GM12878 (cell line): Measurements from ENCODE around the gene PPEF1. TPM values are rescaled to one million over a fixed set of nuclear protein-coding genes. Genes with fewer than 3 reads are reported as not detected.

Experiments
- ATAC-seq: fragments of 200-7000 bp; cut with Tn5 transposase; 3 replicates; pipeline ENCODE4 v1.9.1; 2020; ENCODE audit warnings: mild to moderate bottlenecking, moderate library complexity
- BruUV-seq: library from RNA; stranded (reverse); fragments of 400-500 nt; replicated peaks from 2 replicates; lab custom pipeline; 2021; lab: Mats Ljungman, UMichigan
- CTCF ChIA-PET: fragments of 300-600 bp; sonication (Branson Sonifier 250); formaldehyde crosslinking; extraction: SDS; loops from one replicate; lab custom pipeline; 2021; ENCODE audit warnings: inconsistent platforms; lab: Yijun Ruan, JAX
- POLR2A ChIA-PET: fragments of 350-600 bp; formaldehyde crosslinking; extraction: SDS; loops from one replicate; lab custom pipeline; 2021; ENCODE audit warnings: inconsistent platforms; lab: Charles Lee
- RAD21 ChIA-PET: fragments of 300-600 bp; sonication (Branson Sonifier 250); formaldehyde crosslinking; loops from one replicate; lab custom pipeline; 2023; ENCODE audit warnings: antibody characterized with exemption; ENCODE audit not compliant: unreplicated experiment; lab: Charles Lee
- SMC1A ChIA-PET: fragments of 300-600 bp; sonication (Branson Sonifier 250); formaldehyde crosslinking; loops from one replicate; lab custom pipeline; 2023; ENCODE audit not compliant: unreplicated experiment, uncharacterized antibody; lab: Charles Lee
- DNase-seq: peaks from one replicate; pipeline ENCODE4 v3.0.0-alpha.2; 2011; ENCODE audit warnings: low read depth, low spot score
- FAIRE-seq: peaks from 3 replicates; lab custom pipeline; 2011; peaks lifted over from hg19 to GRCh38; lab: Jason Lieb, UNC
- H2AFZ ChIP-seq: 2 replicates; pipeline ENCODE4 v1.6.0; 2011; ENCODE audit warnings: low read depth, low read length, control low read depth; ENCODE audit not compliant: control insufficient read depth
- H3K27ac ChIP-seq: 2 replicates; pipeline ENCODE4 v1.5.1; 2011; ENCODE audit warnings: control low read depth; ENCODE audit not compliant: control insufficient read depth, insufficient read depth
- H3K27me3 ChIP-seq, 2 experiments: replicated peaks in 1 of 2; 2 replicates each; pipeline versions ENCODE4 v1.6.0 to v1.6.1; 2011; ENCODE audit warnings: low read length in 1 of 2; ENCODE audit not compliant: control insufficient read depth in 2 of 2, insufficient read depth in 2 of 2
- H3K36me3 ChIP-seq, 2 experiments: 2 replicates each; pipeline ENCODE4 v1.5.1; 2011; ENCODE audit warnings: low read length in 1 of 2; ENCODE audit not compliant: control insufficient read depth in 2 of 2, insufficient read depth in 2 of 2
- H3K4me1 ChIP-seq: 2 replicates; pipeline ENCODE4 v1.6.1; 2011; ENCODE audit warnings: mild to moderate bottlenecking, low read length, moderate library complexity, mixed read lengths; ENCODE audit not compliant: control insufficient read depth, insufficient read depth
- H3K4me2 ChIP-seq: 2 replicates; pipeline ENCODE4 v1.6.0; 2011; ENCODE audit warnings: control low read depth; ENCODE audit not compliant: control insufficient read depth, insufficient read depth
- H3K4me3 ChIP-seq: fragments of 200-600 bp; sonication (generic); 2 replicates; pipeline ENCODE4 v1.5.1; 2016
- H3K79me2 ChIP-seq: 2 replicates; pipeline ENCODE4 v1.6.0; 2011; ENCODE audit warnings: low read length; ENCODE audit not compliant: control insufficient read depth, insufficient read depth
- H3K9ac ChIP-seq: 2 replicates; pipeline ENCODE4 v1.8.0; 2011; ENCODE audit warnings: low read length, control low read depth, mixed read lengths; ENCODE audit not compliant: control insufficient read depth, insufficient read depth
- H3K9me3 ChIP-seq: replicated peaks from 3 replicates; pipeline ENCODE4 v1.5.1; 2011; ENCODE audit warnings: mild to moderate bottlenecking, low read length; ENCODE audit not compliant: control insufficient read depth, insufficient read depth
- H4K20me1 ChIP-seq: 2 replicates; pipeline ENCODE4 v1.6.0; 2011; ENCODE audit not compliant: control insufficient read depth, insufficient read depth
- BMI1 ChIP-seq: fragments of 450-650 bp; IDR thresholded peaks from 2 replicates; pipeline ENCODE4 v1.6.1; 2016; ENCODE audit warnings: mild to moderate bottlenecking, moderate library complexity, borderline replicate concordance
- CHD1 ChIP-seq: IDR thresholded peaks from 2 replicates; pipeline ENCODE4 v1.6.1; 2012; ENCODE audit warnings: low read depth, low read length, improper control_type of control experiment
- EP300 ChIP-seq, 2 experiments: fragments of 150-350 bp in 1 of 2; IDR thresholded peaks; 2 replicates each; pipeline ENCODE4 v1.6.1; 2011 to 2012; ENCODE audit warnings: low read depth in 2 of 2, low read length in 2 of 2, borderline replicate concordance in 1 of 2, improper control_type of control experiment in 1 of 2, inconsistent platforms in 1 of 2; ENCODE audit not compliant: control insufficient read depth in 1 of 2
- HDGF ChIP-seq: fragments of 450-650 bp; IDR thresholded peaks from 2 replicates; pipeline ENCODE4 v1.6.1; 2016; ENCODE audit warnings: antibody characterized with exemption
- JUNB ChIP-seq: IDR thresholded peaks from 2 replicates; pipeline ENCODE4 v1.6.1; 2016; ENCODE audit warnings: antibody characterized with exemption, mild to moderate bottlenecking
- NFYB ChIP-seq: IDR thresholded peaks from 2 replicates; pipeline ENCODE4 v1.6.1; 2011; ENCODE audit warnings: low read depth, mild to moderate bottlenecking, low read length, improper control_type of control experiment, moderate library complexity; ENCODE audit not compliant: insufficient read depth
- NR2F1 ChIP-seq: fragments of 450-650 bp; conservative IDR thresholded peaks from 2 replicates; pipeline ENCODE4 v1.6.1; 2017; ENCODE audit warnings: mild to moderate bottlenecking
- RB1 ChIP-seq: fragments of 450-650 bp; formaldehyde crosslinking; IDR thresholded peaks from 2 replicates; pipeline ENCODE4 v1.6.1; 2017; ENCODE audit warnings: mild to moderate bottlenecking, borderline replicate concordance
- SMC3 ChIP-seq: IDR thresholded peaks from 2 replicates; pipeline ENCODE4 v1.6.1; 2011; ENCODE audit warnings: low read length, improper control_type of control experiment, borderline replicate concordance
- ZSCAN29 ChIP-seq: fragments of 450-650 bp; IDR thresholded peaks from 2 replicates; pipeline ENCODE4 v1.6.1; 2017; ENCODE audit warnings: mild to moderate bottlenecking, moderate library complexity
- WGBS: methylation state at CpG from one replicate; pipeline ENCODE4 v1.1.6; 2016; ENCODE audit warnings: low lambda C conversion rate; ENCODE audit not compliant: insufficient replicate concordance, insufficient coverage; ENCODE audit errors: missing lambda C conversion rate; 5-methylcytosine and 5-hydroxymethylcytosine counted together
- in situ Hi-C: fragments of 300-500 bp; cut with MboI; formaldehyde crosslinking; loops from 9 replicates; pipeline ENCODE4 v1.14.3; 2018; ENCODE audit warnings: mixed read lengths
- intact Hi-C: fragments of 100-400 bp; cut with micrococcal nuclease; formaldehyde crosslinking; loops from one replicate; pipeline ENCODE4 v1.14.2; 2022; ENCODE audit not compliant: unreplicated experiment
- polyA plus RNA-seq, 11 experiments: library from polyadenylated mRNA; depleted of rRNA in 4 of 11; unstranded in 6 of 11; stranded (reverse) in 5 of 11; fragments of >200 nt; fragmentation: Nextera tagmentation in 4 of 11; fragmentation: Illumina TruSeq in 1 of 11; extraction: Ambion mirVana in 4 of 11; extraction: Trizol in 1 of 11; gene quantifications; 1 replicate in 1 of 11; 2 replicates in 10 of 11; pipeline versions ENCODE4 v1.2.1 to v1.2.3, GENCODE V29; 2011 to 2016; ENCODE audit warnings: inconsistent platforms in 2 of 11, missing spikeins in 2 of 11, low read depth in 1 of 11
- total RNA-seq, 4 experiments: library from RNA; depleted of rRNA in 3 of 4; stranded (reverse); fragments of >200 nt in 3 of 4; fragmentation: Illumina TruSeq in 1 of 4; extraction: Trizol in 1 of 4; gene quantifications; 2 replicates each; pipeline versions ENCODE4 v1.2.1 to v1.2.3, GENCODE V29; 2013 to 2021
- TF ChIP-seq, protein P1 (sequence below): IDR thresholded peaks from 2 replicates; pipeline ENCODE4 v1.6.1; 2011; ENCODE audit warnings: low read depth, mild to moderate bottlenecking, low read length, moderate library complexity, borderline replicate concordance; ENCODE audit errors: extremely low read depth

PPEF1 gene
- total and polyA plus RNA-seq, 10 of the 15 experiments (the other 5 are each of a cell fraction or from before 2014, with no cell fraction given) = 0.24 to 2.2 (median 0.50) TPM

DNA sequence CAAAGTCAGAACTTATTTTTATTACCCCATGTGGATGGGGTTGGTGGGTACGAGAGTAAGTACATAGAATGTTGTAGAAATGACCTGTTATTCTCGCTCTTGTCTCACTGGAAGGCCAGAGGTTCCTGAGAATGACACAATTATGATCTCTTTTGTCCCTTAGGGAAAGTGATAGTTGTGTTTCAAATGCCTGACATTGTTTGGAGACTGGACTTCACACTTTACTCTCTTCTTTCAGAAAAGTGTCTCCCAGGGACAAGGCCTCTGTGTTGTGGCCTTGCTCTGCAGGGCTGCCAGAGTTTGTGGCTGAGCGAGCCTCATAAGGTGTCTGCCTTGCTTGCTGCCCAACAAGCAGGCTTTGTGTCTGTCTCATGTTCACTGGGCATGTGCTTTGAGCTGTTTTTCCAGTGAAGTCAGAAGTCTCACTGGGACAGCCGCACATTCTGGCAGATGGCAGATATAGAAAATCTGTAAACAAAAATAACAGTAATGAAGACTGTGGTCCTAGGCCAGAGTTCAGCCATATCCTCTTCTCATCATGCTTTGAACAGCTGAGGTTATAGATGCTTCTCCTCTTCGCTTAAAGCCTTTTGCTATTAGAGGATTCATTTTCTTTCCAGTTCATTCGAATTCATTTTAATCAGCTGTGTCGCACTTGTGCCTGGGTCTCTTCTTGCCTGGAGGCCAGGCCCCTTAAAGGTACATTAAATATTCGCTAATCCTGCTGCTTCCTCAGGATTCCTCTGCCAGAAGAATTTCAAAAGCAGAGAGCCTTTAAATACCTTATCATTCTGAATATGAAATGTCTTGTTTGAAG lies 14.4 kb downstream of the PPEF1 start:
- no peaks in the 10 kb centered on the region for H4K20me1 ChIP-seq
- ChIA-PET POLR2A (no interaction called here), RAD21 (no interaction called here), SMC1A (no interaction called here), CTCF (no interaction called here)
- no peaks in the 10 kb centered on the region for H3K79me2 ChIP-seq
- no peaks in the 10 kb centered on the region for H3K36me3 ChIP-seq
- H3K4me3 ChIP-seq = no peak overlapping the region
- in situ Hi-C loops (no loop called here), intact Hi-C loops (no loop called here)
- 57% methylated on average over 8 of the region's 8 CpGs for WGBS
- no peak for TF ChIP-seq BMI1
- TF ChIP-seq SMC3 = no peak
- TF ChIP-seq, protein P1, sequence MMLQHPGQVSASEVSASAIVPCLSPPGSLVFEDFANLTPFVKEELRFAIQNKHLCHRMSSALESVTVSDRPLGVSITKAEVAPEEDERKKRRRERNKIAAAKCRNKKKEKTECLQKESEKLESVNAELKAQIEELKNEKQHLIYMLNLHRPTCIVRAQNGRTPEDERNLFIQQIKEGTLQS = no peak
- no peak for TF ChIP-seq NR2F1
- no peak for TF ChIP-seq NFYB
- no peak overlapping the region for H3K4me2 ChIP-seq
- no peaks in the 10 kb centered on the region for H3K27me3 ChIP-seq
- no peak overlapping the region for H3K27ac ChIP-seq
- no TSS peak for BruUV-seq
- FAIRE-seq (no peak), ATAC-seq (no peak), DNase-seq (no peak)
- H3K9ac ChIP-seq = no peak overlapping the region
- H3K9me3 ChIP-seq = no peaks in the 10 kb centered on the region
- no peaks in the 10 kb centered on the region for H3K4me1 ChIP-seq
- no peak overlapping the region for H2AFZ ChIP-seq

DNA sequence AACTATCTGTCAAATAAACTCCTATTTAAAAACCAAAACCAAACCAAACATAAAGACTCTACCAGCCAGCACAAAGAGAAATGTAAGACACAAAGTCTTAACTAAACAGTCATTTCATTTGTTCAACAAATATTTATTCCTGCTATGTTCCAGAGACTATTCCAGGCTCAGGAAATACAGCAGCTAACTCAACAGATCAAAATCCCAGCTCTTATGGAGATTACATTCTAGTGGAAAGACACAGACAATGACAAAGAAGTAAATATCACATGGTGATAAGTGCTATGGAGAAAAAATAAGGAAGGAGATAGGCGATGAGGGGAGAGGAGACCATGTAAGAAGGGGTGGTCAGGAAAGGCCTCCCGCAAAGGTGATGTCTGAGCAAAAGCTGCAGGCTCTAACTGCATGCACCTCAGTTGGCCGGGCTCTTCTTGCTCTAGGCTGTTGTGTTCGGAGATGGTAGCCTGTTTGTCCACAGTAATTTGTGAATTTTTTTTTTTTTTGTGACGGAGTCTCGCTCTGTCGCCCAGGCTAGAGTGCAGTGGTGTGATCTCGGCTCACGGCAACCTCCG lies 15.1 kb downstream of the PPEF1 start:
- ChIA-PET SMC1A (no interaction called here), CTCF (no interaction called here), POLR2A (no interaction called here), RAD21 (no interaction called here)
- no peaks in the 10 kb centered on the region for H3K4me1 ChIP-seq
- H4K20me1 ChIP-seq = no peaks in the 10 kb centered on the region
- H3K36me3 ChIP-seq = no peaks in the 10 kb centered on the region
- TF ChIP-seq CHD1 = no peak
- TF ChIP-seq ZSCAN29 = no peak
- no peak for TF ChIP-seq JUNB
- TF ChIP-seq EP300 (IDR thresholded peaks at IDR 0.05; ENCODE audit: borderline replicate concordance in 1 of 2, control insufficient read depth in 1 of 2, low read depth in 2 of 2, low read length in 2 of 2) = no peak
- TF ChIP-seq RB1 = no peak
- TF ChIP-seq HDGF = no peak
- no peak overlapping the region for H3K4me2 ChIP-seq
- no peak overlapping the region for H3K9ac ChIP-seq
- H3K9me3 ChIP-seq = no peaks in the 10 kb centered on the region
- no peak overlapping the region for H3K27ac ChIP-seq
- no peak overlapping the region for H2AFZ ChIP-seq
- WGBS = 84% methylated on average over 10 of the region's 10 CpGs
- in situ Hi-C loops (no loop called here), intact Hi-C loops (no loop called here)
- no TSS peak for BruUV-seq
- ATAC-seq (no peak), DNase-seq (no peak), FAIRE-seq (no peak)
- H3K79me2 ChIP-seq = no peaks in the 10 kb centered on the region
- H3K4me3 ChIP-seq = no peak overlapping the region
- no peaks in the 10 kb centered on the region for H3K27me3 ChIP-seq
